ENCODE results near the gene COPE.
A peak's percentile ranks its signal among the peaks of the same experiment; 100 is the strongest.
"Not testable (repeated sequence)": the region's sequence is repeated elsewhere in the genome, so short reads cannot be mapped to it uniquely, and the experiment has no call there.

The COPE gene

GRCh38 chr19:18908917-18909619 lies 10.1 kb downstream of the COPE start:
- no peak for DNase-seq

- no peak for DNase-seq
These were observed 12.3 kb downstream of the COPE start for GRCh38 chr19:18906605-18907519.

DNA sequence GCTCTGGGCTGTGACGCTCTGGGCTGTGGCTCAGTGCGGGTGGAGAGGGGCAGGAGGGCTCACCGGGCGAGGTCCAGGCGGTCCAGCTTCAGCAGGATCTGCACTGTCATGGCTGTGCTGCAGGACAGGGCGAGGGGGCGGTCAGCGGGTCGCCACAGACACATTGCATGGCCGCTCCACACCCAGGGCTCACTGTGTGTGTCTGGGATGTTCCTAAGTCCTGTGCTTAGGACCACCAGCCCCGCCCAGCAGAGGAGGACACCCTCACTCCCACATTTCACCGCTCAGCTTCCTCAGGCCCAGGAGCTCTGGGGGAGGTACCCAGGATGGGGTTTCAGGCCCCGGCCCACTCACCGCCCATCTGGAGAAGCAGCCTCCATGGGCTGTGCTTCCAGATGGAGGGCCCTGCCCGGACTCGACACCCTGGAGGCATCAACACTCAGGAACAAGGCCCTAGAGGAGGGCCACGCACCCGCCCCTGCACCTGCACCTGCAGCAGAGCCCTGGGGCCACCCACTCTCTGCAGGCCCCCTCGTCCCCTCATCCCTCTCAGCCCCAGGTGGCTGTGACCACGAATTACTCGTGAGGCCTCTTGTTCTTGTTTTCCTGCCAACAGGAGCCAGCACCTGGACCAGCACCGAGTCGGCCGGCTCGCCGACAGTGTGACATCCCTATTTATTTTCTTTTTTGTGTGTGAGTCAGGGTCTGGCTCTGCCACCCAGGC lies 13.5 kb downstream of the COPE start:
- DNase-seq = no peak

GRCh38 chr19:18905058-18905456 lies 14.1 kb downstream of the COPE start:
- no peak for DNase-seq

DNA sequence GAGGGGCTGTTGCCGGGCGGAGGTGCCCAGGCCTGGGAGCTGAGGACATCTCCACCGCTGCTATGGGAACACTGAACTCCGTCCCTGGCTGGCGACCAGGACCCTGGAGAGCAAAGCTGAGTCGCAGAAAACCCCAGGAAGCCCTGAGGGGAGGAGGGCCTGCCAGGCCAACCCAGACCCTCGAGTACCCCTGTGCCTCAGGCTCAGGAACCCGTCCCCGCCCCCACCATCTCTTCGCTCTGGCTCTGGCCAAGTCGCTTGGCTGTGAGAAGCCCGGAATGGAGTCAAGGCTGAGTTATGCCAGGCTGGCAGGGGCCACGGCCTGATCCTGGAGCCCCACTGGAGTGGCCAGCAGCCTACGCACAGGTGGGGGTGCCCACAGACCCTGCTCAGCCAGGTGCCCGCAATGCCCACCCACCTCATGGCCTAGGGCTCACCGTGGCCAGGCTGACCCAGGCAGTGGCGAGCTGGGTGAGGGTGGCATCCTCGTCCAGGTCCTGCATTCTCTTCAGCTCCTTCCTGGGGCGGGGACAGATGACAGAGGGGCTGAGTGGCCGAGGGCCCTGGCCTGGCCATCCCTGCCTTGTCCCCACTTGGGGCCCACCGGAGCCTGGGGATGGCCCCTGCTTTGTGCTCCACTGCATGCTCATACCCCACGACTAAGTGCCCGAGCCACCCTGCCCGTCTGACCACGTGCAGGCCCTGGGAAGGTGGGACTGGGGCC lies 14.7 kb downstream of the COPE start:
- no peak for DNase-seq

DNA sequence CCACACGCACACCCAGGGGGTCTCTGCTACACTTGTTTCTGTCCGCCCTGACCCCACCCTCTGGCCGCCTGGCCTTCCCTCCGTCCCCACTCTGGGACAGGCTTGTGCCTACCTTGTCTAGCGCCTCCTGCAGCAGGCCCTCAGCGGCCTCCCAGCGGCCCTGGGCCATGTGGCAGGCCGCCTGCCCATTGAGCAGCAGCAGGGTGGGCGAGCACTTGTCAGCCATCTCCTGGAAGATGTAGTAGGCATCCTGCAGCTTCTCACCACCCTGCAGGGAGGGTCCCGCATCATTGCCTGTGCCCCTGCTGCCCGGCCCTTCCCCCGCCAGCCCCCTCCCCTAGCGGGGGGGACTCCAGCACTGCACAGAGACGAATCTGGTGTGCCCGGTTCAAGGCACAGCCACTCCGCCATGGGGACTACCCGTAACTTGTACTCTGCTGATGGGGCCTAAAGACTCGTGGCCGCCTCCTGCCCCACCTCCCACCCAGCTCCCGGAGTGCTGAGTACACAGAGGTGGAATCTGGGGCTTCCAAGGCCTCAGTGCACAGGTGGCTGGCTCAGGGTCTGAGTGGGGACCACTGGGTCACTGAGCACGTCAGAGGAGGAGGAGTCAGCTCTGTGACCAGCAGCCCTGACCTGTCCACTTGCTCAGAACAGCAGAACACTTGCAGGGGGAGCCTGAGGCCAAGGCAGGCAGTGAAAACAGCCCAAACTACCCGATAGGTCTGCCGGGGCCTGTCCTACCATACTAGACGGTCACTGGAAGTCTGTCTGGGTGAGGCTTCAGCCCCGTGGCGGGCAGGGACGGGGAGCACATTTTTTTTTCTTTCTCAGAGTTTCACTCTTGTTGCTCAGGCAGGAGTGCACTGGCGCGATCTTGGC lies 15.8 kb downstream of the COPE start:
- no peak for DNase-seq

DNA sequence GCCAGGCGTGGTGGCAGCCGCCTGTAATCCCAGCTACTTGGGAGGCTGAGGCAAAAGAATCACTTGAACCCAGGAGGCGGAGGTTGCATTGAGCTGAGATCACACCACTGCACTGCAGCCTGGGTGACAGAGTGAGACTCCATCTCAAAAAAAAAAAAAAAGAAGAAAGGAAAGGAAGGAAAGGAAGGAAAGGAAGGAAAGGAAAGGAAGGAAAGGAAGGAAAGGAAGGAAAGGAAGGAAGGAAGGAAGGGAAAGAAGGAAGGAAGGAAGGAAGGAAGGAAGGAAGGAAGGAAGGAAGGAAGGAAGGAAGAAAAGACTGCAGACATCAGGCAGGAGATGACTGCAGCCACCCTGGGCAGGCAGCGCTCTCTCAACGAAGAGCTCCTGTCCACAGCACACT lies 16.7 kb downstream of the COPE start:
- DNase-seq = not testable (repeated sequence)

GRCh38 chr19:18901491-18901890 lies 17.7 kb downstream of the COPE start:
- no peak for DNase-seq

DNA sequence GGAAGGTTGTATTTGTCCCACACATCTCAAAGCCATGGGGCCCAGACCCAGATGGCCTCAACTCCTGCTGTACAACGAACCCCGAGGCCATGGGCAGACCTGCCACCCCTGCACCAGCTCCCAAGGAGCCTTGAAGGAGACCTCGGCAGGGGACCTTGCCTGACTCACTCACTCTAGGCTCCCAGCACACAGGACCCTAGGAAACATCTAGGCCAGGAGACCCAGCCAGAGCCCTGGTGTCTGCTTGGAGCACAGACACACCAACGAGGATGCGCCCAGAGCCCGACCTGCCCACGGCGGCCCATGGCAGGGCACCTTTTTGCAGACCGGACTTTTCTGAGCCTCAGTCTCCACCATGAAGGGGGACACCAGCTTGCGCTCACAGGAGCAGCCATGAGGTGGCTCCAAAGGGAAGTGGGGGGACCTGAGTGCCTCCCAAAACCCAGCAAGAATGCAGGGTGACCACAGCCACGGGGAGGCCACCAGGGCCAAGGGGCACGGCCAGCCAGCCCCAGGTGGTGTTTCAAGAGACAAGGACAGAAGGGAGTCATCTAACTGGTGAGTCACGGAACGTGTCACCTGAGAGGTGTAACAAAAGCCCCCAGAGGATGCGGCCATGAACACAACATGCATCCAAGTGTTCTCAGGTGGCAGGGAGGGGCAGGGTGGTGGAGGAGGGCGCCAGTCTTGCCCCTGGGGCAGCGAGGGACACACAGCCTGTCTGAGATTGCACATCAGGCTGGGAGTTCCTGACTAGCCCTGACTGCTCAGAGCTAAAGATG lies 18.3 kb downstream of the COPE start:
- peak; percentile 14 for DNase-seq

DNA sequence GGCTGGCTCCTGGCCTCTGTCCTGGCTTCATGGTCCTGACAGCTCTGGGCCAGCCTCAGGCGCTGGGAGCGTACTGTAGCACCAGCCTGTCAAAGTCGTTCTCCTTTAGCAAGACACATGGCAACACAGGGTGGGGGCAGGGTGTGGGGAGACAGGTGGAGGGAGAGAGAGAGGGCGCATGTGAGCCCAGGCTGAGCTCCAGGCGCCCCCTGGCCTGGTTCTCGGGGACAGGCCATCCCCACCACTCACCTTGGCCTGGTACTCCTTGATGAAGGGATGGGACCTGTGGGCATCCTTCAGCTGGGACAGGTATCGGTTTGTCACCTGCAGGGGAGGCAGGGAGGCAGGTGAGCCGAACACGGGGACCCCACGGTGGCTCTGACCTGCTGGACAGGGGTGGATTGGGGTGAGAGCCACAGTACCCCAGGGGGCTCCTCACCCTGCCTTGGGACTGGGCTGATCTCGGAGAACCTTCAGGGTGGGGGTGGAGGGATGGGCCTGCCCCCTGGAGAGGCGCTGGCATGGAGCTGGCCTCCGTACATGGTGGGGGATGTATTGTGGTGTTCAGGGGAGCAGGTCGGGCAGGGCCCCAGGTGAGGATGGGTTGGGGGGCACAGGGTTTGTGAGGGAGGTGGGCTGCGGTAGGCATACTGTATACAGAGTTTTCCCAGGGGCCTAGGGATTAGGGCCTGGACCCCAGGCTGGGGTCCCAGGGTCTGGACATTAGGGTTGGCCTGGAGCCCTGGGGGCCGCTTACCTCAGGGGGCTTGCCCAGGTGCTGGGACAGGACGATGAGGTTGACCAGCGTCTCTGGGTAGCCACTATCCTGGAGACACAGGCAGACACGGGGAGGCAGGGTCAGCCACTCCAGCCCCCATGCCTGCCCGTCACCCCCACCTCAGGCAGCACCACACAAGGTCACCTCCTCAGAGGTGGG lies 19.3 kb downstream of the COPE start:
- no peak for DNase-seq

- no peak for DNase-seq
These were observed 20.4 kb downstream of the COPE start for GRCh38 chr19:18898607-18899408.

GRCh38 chr19:18898081-18898606 lies 21.0 kb downstream of the COPE start:
- DNase-seq = no peak

DNA sequence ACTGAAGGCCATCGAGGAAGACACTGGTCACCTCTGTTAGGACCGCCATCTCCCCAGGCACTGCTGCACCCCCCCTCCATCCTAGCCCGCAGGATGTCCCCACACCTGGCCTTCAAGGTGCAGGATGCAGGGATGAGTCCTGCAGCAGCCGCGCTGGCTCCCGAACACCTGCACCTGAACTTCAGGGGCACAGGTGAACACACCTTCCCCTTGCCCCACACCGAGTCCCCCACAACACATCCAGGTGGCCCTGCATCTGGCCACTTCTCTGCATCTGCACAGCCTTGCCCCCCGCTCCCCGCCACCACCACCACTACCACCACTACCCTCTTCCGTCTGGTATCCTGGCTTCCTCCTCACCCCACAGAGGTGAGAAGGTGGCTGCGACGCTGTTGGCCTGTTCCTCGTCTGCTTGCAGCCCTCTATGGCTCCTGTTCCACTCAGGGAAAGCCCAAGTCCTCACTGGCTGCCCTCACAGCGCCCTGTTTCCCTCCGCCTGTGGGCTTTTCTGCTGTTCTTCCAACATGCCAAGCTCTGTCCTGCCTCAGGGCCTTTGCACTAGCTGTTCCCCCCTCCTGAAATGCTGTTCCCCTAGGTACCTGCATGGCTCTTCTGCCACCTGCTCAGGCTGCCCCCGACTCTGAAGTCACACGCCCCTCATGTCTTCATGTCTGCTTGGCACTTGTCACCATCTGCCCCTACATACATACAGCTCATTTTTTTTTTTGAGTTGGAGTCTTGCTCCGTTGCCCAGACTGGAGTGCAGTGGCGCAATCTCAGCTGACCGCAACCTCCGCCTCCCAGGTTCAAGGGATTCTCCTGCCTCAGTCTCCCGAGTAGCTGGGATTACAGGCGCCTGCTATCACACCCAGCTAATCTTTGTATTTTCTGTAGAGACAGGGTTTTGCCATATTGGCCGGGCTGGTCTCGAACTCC lies 21.8 kb downstream of the COPE start:
- DNase-seq = no peak

- no peak for DNase-seq
These were observed 22.8 kb downstream of the COPE start for GRCh38 chr19:18896421-18896841.

DNA sequence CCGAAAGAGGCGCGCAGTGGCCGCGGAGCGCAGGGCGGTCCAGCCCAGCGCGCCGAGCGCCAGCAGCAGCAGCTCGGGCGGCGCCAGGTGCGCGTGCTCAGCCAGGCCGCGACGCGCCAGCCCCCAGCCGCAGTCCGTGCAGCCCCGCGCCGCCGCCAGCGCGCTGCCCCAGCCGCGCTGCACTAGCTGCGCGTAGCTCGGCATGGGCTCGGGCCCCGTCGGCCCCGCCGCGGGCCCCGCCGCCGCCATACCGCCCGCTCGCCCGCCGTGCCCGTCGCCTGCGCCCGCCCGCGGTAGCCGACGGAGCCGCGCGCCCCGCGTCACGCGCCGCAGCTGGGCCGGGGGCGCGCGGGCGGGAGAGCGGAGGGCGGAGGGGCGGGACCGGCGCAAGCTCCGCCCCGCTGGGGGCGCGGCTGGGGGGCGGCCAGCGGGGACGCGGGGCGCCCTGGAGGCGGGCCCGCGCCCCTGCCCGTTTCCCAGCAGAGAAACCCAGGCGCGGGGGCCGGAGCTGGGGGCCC lies 23.3 kb downstream of the COPE start, which contains the start of gene CERS1:
Gene CERS1 (minus strand): TSS at position 335 of the 518 bp plus-strand sequence. CDS start 86 bp downstream, at position 249.
- no peak for DNase-seq

DNA sequence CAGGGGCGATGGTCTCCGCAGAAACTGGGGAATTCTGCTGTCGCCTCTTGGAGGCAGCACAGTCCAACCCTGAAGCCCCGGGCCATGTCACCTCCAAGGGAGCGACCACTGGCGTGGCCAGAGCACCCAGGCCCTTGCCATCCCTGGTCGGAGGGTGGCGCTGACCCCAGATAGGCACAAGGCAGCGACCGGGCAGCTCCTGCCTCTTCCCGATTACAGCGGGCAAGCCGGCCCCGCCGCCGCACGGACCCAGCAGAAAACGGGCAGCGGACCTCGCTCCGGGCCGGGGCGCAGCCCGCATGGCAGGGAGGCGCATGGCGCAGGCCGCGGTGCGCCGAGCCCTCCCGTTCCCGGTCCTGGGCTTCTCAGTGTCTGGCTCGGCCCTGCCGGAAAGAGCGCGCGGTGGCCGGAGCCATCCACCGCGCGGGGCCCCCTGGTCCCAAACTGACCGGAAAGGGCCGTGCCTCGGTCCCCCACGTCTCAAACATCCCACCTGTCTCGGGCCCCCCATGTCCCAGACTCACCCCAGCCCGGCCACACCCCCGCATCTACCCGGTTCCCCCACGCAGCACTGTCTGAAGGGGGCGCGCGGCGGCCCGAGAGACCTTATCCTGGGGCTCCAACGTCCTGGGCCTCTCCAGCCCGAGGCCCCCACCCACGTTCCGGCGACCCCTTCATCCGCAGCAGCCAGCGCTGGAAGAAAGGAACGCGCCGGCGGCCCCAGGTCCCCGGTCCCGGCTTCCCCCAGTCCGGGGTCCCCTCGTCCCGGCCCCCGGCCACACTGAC lies 24.0 kb downstream of the COPE start:
- no peak for DNase-seq
